ENCODE measurements around the gene SLC5A5.

DNA sequence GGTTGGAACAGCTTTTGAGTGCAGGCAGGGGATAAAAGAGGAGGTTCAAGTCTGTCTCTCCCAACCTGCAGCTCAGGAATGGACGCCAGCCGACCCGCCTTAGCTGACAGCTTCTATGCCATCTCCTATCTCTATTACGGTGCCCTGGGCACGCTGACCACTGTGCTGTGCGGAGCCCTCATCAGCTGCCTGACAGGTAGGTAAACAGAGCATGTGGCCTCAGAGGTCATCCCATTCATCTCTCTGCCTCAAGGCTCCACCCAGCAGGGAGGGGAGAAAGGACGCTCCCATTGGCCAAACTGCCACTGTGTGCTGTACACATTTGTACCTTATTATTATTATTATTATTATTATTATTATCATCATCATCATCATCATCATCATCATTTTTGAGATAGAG lies 16.5 kb downstream of the SLC5A5 start:
- TF ChIP-seq SUZ12 (IDR thresholded peaks at IDR 0.05; ENCODE audit: extremely low read depth, insufficient read depth, insufficient read length): no peak
- TF ChIP-seq YY1 (IDR thresholded peaks at IDR 0.05; ENCODE audit: insufficient read depth, insufficient read length): no peak
